ENCODE data around the gene HS3ST2. TPM values are rescaled to one million over a fixed set of nuclear protein-coding genes. Genes with fewer than 3 reads are reported as not detected.

HS3ST2 gene
- total RNA-seq, 2 donors from 2014 or later = 1.6 to 2.3 TPM

DNA sequence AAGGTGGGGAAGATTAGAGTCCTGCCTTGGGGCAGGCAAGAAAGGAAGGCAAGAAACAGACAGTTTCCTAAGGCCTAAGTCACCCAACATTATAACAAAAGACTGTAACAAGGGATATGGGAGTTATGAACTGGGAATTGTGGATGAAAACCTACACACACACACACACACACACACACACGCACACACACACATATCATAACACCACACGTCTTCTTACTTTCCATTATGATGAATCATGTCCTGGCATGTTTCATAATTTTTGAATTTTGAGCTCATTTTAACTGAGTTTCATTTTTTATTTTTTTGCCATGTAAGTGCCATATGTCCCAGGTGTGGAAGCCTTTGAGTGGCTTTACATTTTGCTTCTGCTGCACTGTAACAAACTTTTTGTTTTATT is 29.9 kb downstream of the HS3ST2 start:
- no peaks in the 10 kb centered on the region for H3K27me3 ChIP-seq

DNA sequence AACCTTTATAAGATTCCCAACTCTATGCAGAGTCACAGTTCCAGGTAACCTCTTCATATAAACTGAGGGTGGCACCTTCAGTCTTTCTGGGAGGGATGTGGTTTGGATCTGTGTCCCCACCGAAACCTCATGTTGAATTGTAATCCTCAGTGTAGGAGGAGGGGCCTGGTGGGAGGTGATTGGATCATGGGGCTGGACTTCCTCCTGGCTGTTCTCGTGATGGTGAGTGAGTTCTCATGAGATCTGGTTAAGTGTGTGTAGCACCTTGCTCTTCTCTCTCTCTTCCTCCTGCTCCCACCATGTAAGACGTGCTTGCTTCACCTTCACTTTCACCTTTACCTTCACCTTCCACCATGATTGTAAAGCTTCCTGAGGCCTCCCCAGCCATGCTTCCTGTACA is 30.5 kb downstream of the HS3ST2 start:
- no peak for DNase-seq (ENCODE audit: low spot score)
- no peaks in the 10 kb centered on the region for H3K27me3 ChIP-seq
- no peak overlapping the region for H3K27ac ChIP-seq

More for the DNA sequence above, 29.9 kb downstream of the HS3ST2 start:
- TF ChIP-seq, protein P1, sequence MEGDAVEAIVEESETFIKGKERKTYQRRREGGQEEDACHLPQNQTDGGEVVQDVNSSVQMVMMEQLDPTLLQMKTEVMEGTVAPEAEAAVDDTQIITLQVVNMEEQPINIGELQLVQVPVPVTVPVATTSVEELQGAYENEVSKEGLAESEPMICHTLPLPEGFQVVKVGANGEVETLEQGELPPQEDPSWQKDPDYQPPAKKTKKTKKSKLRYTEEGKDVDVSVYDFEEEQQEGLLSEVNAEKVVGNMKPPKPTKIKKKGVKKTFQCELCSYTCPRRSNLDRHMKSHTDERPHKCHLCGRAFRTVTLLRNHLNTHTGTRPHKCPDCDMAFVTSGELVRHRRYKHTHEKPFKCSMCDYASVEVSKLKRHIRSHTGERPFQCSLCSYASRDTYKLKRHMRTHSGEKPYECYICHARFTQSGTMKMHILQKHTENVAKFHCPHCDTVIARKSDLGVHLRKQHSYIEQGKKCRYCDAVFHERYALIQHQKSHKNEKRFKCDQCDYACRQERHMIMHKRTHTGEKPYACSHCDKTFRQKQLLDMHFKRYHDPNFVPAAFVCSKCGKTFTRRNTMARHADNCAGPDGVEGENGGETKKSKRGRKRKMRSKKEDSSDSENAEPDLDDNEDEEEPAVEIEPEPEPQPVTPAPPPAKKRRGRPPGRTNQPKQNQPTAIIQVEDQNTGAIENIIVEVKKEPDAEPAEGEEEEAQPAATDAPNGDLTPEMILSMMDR (IDR thresholded peaks at IDR 0.05) = no peak
- H3K36me3 ChIP-seq = no peaks in the 10 kb centered on the region
- no peaks in the 10 kb centered on the region for H3K9me3 ChIP-seq
- no peak for DNase-seq (ENCODE audit: low spot score)
- H3K27ac ChIP-seq = no peak overlapping the region
- no peaks in the 10 kb centered on the region for H3K4me1 ChIP-seq
- no peak overlapping the region for H3K4me3 ChIP-seq

DNA sequence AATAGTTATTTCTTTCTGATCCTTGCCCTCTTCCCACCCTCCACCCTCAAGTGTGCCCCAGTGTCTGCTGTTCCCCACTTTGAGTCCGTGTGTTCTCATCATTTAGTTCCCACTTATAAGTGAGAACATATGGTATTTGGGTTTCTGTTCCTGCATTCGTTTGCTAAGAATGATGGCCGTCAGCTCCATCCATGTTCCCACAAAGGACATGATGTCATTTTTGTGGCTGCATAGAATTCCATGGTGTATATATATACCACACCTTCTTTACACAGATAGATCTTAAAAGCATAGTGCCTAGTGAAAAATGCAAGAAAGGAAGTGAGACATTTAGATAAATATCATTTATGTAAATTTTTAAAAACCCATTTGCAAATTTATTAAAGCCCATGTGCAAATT is 33.1 kb downstream of the HS3ST2 start:
- Histone ChIP-seq H3K36me3 (no peaks in the 10 kb centered on the region), H3K4me3 (no peak overlapping the region), H3K9me3 (no peaks in the 10 kb centered on the region), H3K27ac (no peak overlapping the region), H3K27me3 (no peaks in the 10 kb centered on the region), H3K4me1 (no peaks in the 10 kb centered on the region)
- TF ChIP-seq, protein P1 (IDR thresholded peaks at IDR 0.05) = no peak
- DNase-seq (ENCODE audit: low spot score) = no peak

More for the DNA sequence above, 30.5 kb downstream of the HS3ST2 start:
- Histone ChIP-seq H3K9me3 (no peaks in the 10 kb centered on the region), H3K4me1 (no peaks in the 10 kb centered on the region), H3K36me3 (no peaks in the 10 kb centered on the region), H3K4me3 (no peak overlapping the region)
- TF ChIP-seq, protein P1 (IDR thresholded peaks at IDR 0.05) = no peak

DNA sequence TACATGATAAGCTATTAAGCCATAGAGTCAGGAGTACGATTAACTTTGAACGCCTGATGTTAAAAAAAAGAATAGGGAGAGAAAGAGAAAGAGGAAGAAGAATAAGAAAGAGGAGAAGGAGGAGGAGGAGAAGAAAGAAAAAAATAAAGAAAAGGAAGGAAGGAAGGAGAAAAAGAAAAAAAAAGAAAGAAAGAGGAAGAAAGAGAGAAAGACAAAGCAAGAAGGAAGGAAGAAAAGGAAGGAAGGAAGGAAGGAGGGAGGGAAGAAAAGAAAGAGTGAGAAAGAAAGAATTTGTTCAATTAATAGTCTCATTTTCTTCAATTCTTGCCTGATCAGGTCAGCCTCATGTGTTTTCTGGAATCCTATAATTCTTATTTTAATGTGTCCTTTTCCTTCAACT is 33.7 kb downstream of the HS3ST2 start:
- no peaks in the 10 kb centered on the region for H3K27me3 ChIP-seq

DNA sequence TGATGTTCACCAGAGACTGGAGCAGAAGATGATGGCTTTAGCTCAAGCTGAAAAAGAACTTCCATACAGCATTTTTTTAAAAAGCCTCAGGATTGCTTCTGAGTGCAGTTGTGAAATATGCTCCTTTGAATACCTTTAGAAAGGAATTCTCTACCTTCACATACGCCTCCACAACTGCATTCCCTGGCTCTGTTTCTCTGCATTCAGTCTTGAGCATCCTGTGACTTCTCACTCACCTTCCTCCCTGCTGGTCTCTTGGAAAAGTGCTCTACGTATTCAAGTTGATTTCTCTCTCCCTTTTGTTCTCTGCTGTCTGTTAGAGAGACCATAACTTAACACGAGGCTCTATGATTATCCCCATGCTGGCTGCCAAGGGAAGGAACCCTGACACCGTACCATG is 34.5 kb downstream of the HS3ST2 start:
- Histone ChIP-seq H3K36me3 (no peaks in the 10 kb centered on the region), H3K27ac (no peak overlapping the region), H3K9me3 (no peaks in the 10 kb centered on the region), H3K4me3 (no peak overlapping the region), H3K4me1 (no peaks in the 10 kb centered on the region), H3K27me3 (no peaks in the 10 kb centered on the region)
- no peak for DNase-seq (ENCODE audit: low spot score)
- TF ChIP-seq, protein P1 (IDR thresholded peaks at IDR 0.05) = no peak

More for the DNA sequence above, 33.7 kb downstream of the HS3ST2 start:
- TF ChIP-seq, protein P1 (IDR thresholded peaks at IDR 0.05) = no peak
- H3K9me3 ChIP-seq = no peaks in the 10 kb centered on the region
- no peak overlapping the region for H3K27ac ChIP-seq
- H3K4me1 ChIP-seq = no peaks in the 10 kb centered on the region
- H3K4me3 ChIP-seq = no peak overlapping the region
- no peaks in the 10 kb centered on the region for H3K36me3 ChIP-seq
- DNase-seq (ENCODE audit: low spot score) = no peak

DNA sequence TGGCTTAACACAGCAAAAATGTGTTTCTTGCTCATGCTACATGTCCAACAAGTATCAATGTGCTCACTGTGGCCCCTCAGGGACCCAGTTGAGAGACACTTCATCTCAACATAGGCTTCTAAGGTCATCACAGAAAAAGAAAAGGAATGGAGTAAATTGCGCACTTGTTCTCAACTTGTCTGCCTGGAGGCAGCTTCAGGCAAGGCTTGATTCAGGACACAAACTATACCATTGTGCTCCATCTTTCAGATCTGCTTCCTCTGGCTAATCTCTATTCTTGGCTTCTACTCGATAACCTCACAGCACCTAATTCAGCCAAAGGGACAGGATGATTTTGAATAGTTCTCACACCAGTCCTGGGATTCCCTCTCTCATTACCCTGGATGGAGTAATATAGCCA is 35.6 kb downstream of the HS3ST2 start:
- no peaks in the 10 kb centered on the region for H3K36me3 ChIP-seq
- no peak for DNase-seq (ENCODE audit: low spot score)
- no peaks in the 10 kb centered on the region for H3K4me1 ChIP-seq
- no peak overlapping the region for H3K4me3 ChIP-seq
- no peaks in the 10 kb centered on the region for H3K27me3 ChIP-seq
- no peak overlapping the region for H3K27ac ChIP-seq
- TF ChIP-seq, protein P1 (IDR thresholded peaks at IDR 0.05) = no peak
- H3K9me3 ChIP-seq = no peaks in the 10 kb centered on the region

All from right atrium auricular region (tissue), 2 donors.